Gastroesophageal sphincter (tissue), 4 donors: ENCODE results near the gene TTYH1. TPM values are rescaled to one million over a fixed set of nuclear protein-coding genes. Genes with fewer than 3 reads are reported as not detected.
A peak's percentile ranks its signal among the peaks of the same experiment; 100 is the strongest.

Experiments
- ATAC-seq: fragments of 150-250 bp; one replicate; pipeline ENCODE4 v1.9.1; 2016; ENCODE audit warnings: mild to moderate bottlenecking, moderate library complexity
- H3K27ac ChIP-seq, 4 donors: fragments of 200-600 bp; sonication (generic) in 3 of 4; 1 replicate in 3 of 4; 2 replicates in 1 of 4; pipeline ENCODE4 v1.5.1; 2016 to 2019
- H3K27me3 ChIP-seq: fragments of 200-600 bp; sonication (generic); one replicate; pipeline ENCODE4 v1.5.1; 2019
- H3K36me3 ChIP-seq, 2 donors: fragments of 200-600 bp; sonication (generic); one replicate each; pipeline ENCODE4 v1.5.1; 2019; ENCODE audit warnings: control low read depth in 1 of 2
- H3K4me1 ChIP-seq, 3 donors: fragments of 200-600 bp; sonication (generic); 1 replicate in 2 of 3; 2 replicates in 1 of 3; pipeline ENCODE4 v1.5.1; 2016 to 2019; ENCODE audit warnings: control low read depth in 2 of 3
- H3K4me3 ChIP-seq, 2 donors: fragments of 200-600 bp; sonication (generic); one replicate each; pipeline ENCODE4 v1.5.1; 2019; ENCODE audit warnings: mild to moderate bottlenecking in 1 of 2, moderate library complexity in 1 of 2
- H3K9me3 ChIP-seq, 3 donors: fragments of 200-600 bp; sonication (generic); one replicate each; pipeline ENCODE4 v1.5.1; 2017 to 2019; ENCODE audit warnings: control low read depth in 2 of 3
- EP300 ChIP-seq: sonication (generic); formaldehyde crosslinking; IDR thresholded peaks from one replicate; pipeline ENCODE4 v1.6.1; 2017; ENCODE audit warnings: antibody characterized with exemption, mild to moderate bottlenecking
- POLR2A ChIP-seq, 2 donors: fragments of 450-650 bp; IDR thresholded peaks; one replicate each; pipeline ENCODE4 v1.6.1; 2017; ENCODE audit warnings: antibody characterized with exemption in 2 of 2, mild to moderate bottlenecking in 2 of 2, moderate library complexity in 1 of 2
- POLR2AphosphoS5 ChIP-seq: sonication (generic); formaldehyde crosslinking; IDR thresholded peaks from one replicate; pipeline ENCODE4 v1.6.1; 2017; ENCODE audit warnings: antibody characterized with exemption
- WGBS, 2 donors: methylation state at CpG; one replicate each; pipeline ENCODE4 v1.1.5; 2018; ENCODE audit warnings: low coverage in 1 of 2; 5-methylcytosine and 5-hydroxymethylcytosine counted together
- total RNA-seq, 4 donors: library from RNA; depleted of rRNA; stranded (reverse); fragments of >200 nt; gene quantifications; one replicate each; pipeline ENCODE4 v1.1.0, GENCODE V29; 2016
- TF ChIP-seq, protein P1 (sequence below), 4 experiments: fragments of 200-600 bp in 2 of 4; fragments of 450-650 bp in 2 of 4; sonication (generic) in 1 of 4; IDR thresholded peaks; one replicate each; pipeline ENCODE4 v1.5.1; 2017 to 2019; ENCODE audit warnings: antibody characterized with exemption in 4 of 4, mild to moderate bottlenecking in 2 of 4, moderate library complexity in 2 of 4

Gene TTYH1
- total RNA-seq, 4 donors from 2014 or later, result 1.2 to 19.8 (median 5.5) TPM

DNA sequence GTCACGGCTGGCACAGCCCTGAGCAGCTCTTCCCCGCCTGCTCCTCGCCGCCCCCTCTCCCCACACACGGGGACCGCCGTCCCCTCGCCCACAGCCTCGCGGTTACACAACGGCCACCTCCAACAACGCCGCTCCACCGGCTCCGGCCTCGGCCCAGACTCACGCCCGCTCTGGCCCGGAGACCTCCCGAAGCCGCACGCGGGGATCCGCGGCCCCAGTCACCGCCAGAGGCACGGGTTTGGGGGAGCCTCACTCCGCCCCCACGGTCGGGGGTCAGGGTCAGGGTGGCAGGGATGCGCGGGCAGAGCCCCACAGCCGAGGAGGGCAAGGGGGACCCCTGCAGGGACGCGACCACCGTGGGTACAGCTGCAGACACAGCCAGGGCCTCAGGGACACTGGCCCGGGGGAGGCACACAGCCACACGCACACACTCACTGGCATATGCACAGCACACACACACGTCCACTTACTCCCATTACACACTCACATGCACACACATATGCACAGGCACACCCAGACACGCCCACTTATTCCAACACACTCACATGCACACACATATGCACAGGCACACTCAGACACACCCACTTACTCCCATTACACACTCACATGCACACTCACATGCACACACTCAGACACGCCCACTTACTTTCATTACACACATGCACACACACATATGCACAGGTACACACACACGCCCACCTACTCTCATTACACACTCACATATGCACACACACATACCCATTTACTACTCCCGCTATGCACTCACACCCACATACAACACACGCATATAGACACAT lies 1.6 kb downstream of the TTYH1 start:
- Histone ChIP-seq H3K4me1 (peaks cover 0 to 34% (median 0%) of the 10 kb centered on the region in 3 donors), H3K27ac (peak overlapping the region in 2 of 4 donors; percentile 35 to 67), H3K36me3 (no peaks in the 10 kb centered on the region), H3K9me3 (no peaks in the 10 kb centered on the region), H3K4me3 (peak overlapping the region in 1 of 2 donors; percentile 49), H3K27me3 (peaks cover 95% of the 10 kb centered on the region)
- 76 to 79% methylated on average over 6 to 9 of the region's 44 CpGs for WGBS, 2 donors
- TF ChIP-seq, protein P1, sequence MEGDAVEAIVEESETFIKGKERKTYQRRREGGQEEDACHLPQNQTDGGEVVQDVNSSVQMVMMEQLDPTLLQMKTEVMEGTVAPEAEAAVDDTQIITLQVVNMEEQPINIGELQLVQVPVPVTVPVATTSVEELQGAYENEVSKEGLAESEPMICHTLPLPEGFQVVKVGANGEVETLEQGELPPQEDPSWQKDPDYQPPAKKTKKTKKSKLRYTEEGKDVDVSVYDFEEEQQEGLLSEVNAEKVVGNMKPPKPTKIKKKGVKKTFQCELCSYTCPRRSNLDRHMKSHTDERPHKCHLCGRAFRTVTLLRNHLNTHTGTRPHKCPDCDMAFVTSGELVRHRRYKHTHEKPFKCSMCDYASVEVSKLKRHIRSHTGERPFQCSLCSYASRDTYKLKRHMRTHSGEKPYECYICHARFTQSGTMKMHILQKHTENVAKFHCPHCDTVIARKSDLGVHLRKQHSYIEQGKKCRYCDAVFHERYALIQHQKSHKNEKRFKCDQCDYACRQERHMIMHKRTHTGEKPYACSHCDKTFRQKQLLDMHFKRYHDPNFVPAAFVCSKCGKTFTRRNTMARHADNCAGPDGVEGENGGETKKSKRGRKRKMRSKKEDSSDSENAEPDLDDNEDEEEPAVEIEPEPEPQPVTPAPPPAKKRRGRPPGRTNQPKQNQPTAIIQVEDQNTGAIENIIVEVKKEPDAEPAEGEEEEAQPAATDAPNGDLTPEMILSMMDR (IDR thresholded peaks at IDR 0.05), result no peak
- TF ChIP-seq POLR2A (IDR thresholded peaks at IDR 0.05), result no peak
- no peak for TF ChIP-seq POLR2AphosphoS5
- no peak for TF ChIP-seq EP300
- no peak for ATAC-seq

DNA sequence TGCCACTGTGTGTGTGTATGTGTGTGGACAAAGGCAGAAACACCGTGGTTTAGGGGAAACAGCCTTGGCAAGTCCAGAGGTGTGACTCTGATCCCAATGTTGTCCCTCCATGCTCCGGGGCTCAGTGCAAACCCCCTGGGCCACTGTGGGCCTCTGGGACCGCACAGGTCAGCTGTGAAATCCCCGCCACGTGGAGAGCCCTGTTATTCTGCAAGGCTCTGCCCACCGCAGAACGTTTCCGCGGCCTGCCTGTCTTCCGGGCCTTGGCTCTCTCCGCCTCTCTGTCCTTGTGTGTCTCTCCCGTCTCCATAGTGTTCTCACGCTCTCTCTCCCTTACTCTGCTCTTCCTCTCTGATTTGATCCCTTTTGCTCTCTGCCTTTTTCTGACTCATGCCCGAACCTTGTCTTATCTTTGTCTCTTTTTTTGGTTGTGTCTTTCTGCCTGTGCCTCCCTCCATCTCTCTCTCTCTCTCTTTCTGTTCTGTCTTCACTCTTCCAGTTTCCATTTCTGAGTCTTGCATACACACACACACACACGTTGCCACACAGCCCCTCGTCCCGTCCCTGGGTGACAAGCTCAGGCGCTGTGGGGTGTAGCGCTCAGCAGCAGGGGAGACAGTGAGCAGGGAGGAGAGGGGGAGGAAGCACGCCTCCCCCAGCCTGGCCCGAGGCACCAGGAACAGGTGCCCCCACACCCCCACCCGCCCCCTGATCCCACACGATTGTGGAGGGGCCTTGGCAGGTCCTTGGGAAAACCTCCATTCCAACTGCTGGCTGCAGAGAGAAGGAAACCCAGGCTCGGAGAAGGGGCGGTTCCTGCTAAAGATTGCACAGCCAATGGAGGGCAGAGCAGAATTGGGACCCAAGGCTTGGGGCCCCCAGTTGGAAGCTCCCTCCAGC lies 3.0 kb downstream of the TTYH1 start:
- peak overlapping the region in 3 of 4 donors; percentile 14 to 75 (median 59) for H3K27ac ChIP-seq
- peaks cover 94% of the 10 kb centered on the region for H3K27me3 ChIP-seq
- TF ChIP-seq POLR2A (IDR thresholded peaks at IDR 0.05) (no peak), POLR2AphosphoS5 (no peak), EP300 (no peak)
- no peaks in the 10 kb centered on the region for H3K9me3 ChIP-seq
- no peak for ATAC-seq
- H3K4me1 ChIP-seq, result peaks cover 0 to 34% (median 0%) of the 10 kb centered on the region in 3 donors
- 7 to 8% methylated on average over 8 to 17 of the region's 25 CpGs for WGBS, 2 donors
- H3K36me3 ChIP-seq, result no peaks in the 10 kb centered on the region
- H3K4me3 ChIP-seq, result no peak overlapping the region

DNA sequence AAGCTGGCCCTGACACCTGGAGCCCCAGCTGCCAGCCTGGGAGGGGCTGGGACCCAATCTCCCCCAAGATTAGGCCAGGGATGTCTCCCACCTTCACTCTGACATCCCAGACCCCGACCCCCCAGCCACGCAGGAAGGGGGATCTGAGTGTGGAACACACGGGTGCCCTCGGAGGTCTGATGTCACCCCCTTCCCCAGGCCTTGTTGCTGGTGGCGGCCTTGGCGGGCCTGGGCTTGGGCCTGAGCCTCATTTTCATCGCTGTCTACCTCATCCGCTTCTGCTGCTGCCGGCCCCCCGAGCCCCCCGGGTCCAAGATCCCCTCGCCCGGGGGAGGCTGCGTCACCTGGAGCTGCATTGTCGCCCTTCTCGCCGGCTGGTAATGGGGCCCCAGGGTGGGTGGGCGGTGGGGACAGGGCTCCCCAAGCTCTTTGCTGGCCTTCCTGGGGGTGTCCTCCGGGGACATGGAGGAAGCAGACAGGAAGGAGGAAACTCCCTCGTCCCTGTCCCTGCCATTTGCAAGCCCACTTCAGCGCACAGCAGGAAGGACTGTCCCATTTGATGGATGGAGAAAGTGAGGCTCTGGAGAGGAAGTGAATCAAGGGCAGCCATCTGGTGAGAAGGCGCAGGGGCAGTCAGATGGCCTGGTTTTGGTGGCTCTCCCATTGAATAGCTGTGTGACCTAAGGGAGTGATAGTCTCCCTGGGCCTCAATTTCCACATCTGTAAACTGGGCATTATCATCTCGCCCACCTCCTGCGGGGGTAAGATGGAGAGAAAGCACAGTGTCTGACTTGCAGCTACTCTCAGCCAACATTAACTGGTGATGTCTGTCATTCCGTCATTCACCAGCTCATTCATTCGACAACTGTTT lies 3.9 kb downstream of the TTYH1 start:
- no peak for ATAC-seq
- no peak for TF ChIP-seq POLR2A (IDR thresholded peaks at IDR 0.05)
- TF ChIP-seq EP300, result no peak
- TF ChIP-seq, protein P1 (IDR thresholded peaks at IDR 0.05), result no peak
- no peak for TF ChIP-seq POLR2AphosphoS5
- Histone ChIP-seq H3K4me1 (peaks cover 0 to 34% (median 0%) of the 10 kb centered on the region in 3 donors), H3K9me3 (no peaks in the 10 kb centered on the region), H3K27me3 (peaks cover 98% of the 10 kb centered on the region), H3K4me3 (no peak overlapping the region), H3K27ac (peak overlapping the region in 3 of 4 donors; percentile 14 to 75 (median 59)), H3K36me3 (no peaks in the 10 kb centered on the region)
- WGBS, 2 donors, result 82 to 100% methylated on average over 4 to 5 of the region's 26 CpGs

DNA sequence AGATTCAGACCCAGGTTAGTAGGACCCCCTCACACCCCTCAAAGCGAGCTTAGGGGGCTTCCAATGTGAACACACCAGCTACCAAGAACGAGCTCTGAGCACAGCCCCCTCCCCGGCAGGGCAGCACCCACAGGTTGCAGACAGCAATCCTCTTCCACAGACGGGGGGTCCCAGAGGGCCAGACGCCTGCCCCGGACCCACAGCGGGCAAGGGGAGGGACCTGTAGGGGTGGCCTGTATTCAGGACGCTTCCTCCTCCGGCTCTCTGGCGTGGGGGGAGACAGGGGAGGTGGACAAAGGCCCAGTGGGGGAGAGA lies 4.8 kb downstream of the TTYH1 start:
- no peaks in the 10 kb centered on the region for H3K9me3 ChIP-seq
- peak overlapping the region in 1 of 2 donors; percentile 23 for H3K4me3 ChIP-seq
- ATAC-seq, result no peak
- TF ChIP-seq POLR2AphosphoS5 (no peak), EP300 (no peak), POLR2A (IDR thresholded peaks at IDR 0.05) (no peak)
- TF ChIP-seq, protein P1 (IDR thresholded peaks at IDR 0.05), result no peak
- H3K4me1 ChIP-seq, result peaks cover 0 to 31% (median 0%) of the 10 kb centered on the region in 3 donors
- 20% methylated on average over 1 of the region's 10 CpGs; no CpG with 5 or more reads in 1 of the 2 donors for WGBS, 2 donors
- peaks cover 98% of the 10 kb centered on the region for H3K27me3 ChIP-seq
- H3K36me3 ChIP-seq, result no peaks in the 10 kb centered on the region
- H3K27ac ChIP-seq, result peak overlapping the region in 3 of 4 donors; percentile 41 to 75 (median 59)
